ENCODE measurements around the gene NAPSA. TPM values are rescaled to one million over a fixed set of nuclear protein-coding genes. Genes with fewer than 3 reads are reported as not detected.

Gene NAPSA
- total RNA-seq, 4 donors from 2014 or later: 1.3 TPM; not detected in 2

- DNase-seq (ENCODE audit: low spot score) (no peak), ATAC-seq (ENCODE audit: low FRiP score) (no peak)
- no peak for TF ChIP-seq CTCF (IDR thresholded peaks at IDR 0.05)
Observed at GRCh38 chr19:50406156-50406820, 40.8 kb upstream of the NAPSA start.

GRCh38 chr19:50402544-50403301 is 37.3 kb upstream of the NAPSA start:
- ATAC-seq (ENCODE audit: low FRiP score) (no peak), DNase-seq (ENCODE audit: low spot score) (no peak)
- no peak for TF ChIP-seq CTCF (IDR thresholded peaks at IDR 0.05)

- no peak for TF ChIP-seq CTCF (IDR thresholded peaks at IDR 0.05)
- DNase-seq (ENCODE audit: low spot score): no peak
- ATAC-seq (ENCODE audit: low FRiP score): no peak
Observed at GRCh38 chr19:50401605-50402450, 36.4 kb upstream of the NAPSA start.

GRCh38 chr19:50399368-50399745 is 33.9 kb upstream of the NAPSA start:
- DNase-seq (ENCODE audit: low spot score): no peak
- no peak for ATAC-seq (ENCODE audit: low FRiP score)
- TF ChIP-seq CTCF (IDR thresholded peaks at IDR 0.05): no peak

- TF ChIP-seq CTCF (IDR thresholded peaks at IDR 0.05): no peak
- ATAC-seq (ENCODE audit: low FRiP score): no peak
- no peak for DNase-seq (ENCODE audit: low spot score)
Observed at GRCh38 chr19:50398675-50399367, 33.4 kb upstream of the NAPSA start.

- no peak for DNase-seq (ENCODE audit: low spot score)
- no peak for TF ChIP-seq CTCF (IDR thresholded peaks at IDR 0.05)
- ATAC-seq (ENCODE audit: low FRiP score): no peak
Observed at GRCh38 chr19:50394017-50394416, 28.6 kb upstream of the NAPSA start.
